Measurements from ENCODE around the gene KCNIP3.

KCNIP3 gene

GRCh38 chr2:95294579-95295250, 2.4 kb upstream of the KCNIP3 start:
- in situ Hi-C loops (cut with MboI; ENCODE audit: low sequenced_read_pairs), result no loop called here

- in situ Hi-C loops (cut with MboI; ENCODE audit: low sequenced_read_pairs), result no loop called here
These were observed 1.8 kb upstream of the KCNIP3 start for GRCh38 chr2:95295376-95295775.

- in situ Hi-C loops (cut with MboI; ENCODE audit: low sequenced_read_pairs), result no loop called here
These were observed 1.1 kb upstream of the KCNIP3 start for GRCh38 chr2:95296011-95296410.

- in situ Hi-C loops (cut with MboI; ENCODE audit: low sequenced_read_pairs), result no loop called here
These were observed 670 bp downstream of the KCNIP3 start for GRCh38 chr2:95297639-95298395.

- in situ Hi-C loops (cut with MboI; ENCODE audit: low sequenced_read_pairs), result no loop called here
These were observed 1.5 kb downstream of the KCNIP3 start for GRCh38 chr2:95298486-95299111.

GRCh38 chr2:95299961-95300360, 2.8 kb downstream of the KCNIP3 start:
- in situ Hi-C loops (cut with MboI; ENCODE audit: low sequenced_read_pairs), result no loop called here

GRCh38 chr2:95300450-95300849, 3.3 kb downstream of the KCNIP3 start:
- in situ Hi-C loops (cut with MboI; ENCODE audit: low sequenced_read_pairs), result no loop called here

- in situ Hi-C loops (cut with MboI; ENCODE audit: low sequenced_read_pairs), result no loop called here
These were observed 4.0 kb downstream of the KCNIP3 start for GRCh38 chr2:95301186-95301585.

- in situ Hi-C loops (cut with MboI; ENCODE audit: low sequenced_read_pairs), result no loop called here
These were observed 4.9 kb downstream of the KCNIP3 start for GRCh38 chr2:95301876-95302641.

GRCh38 chr2:95303191-95303919, 6.2 kb downstream of the KCNIP3 start:
- in situ Hi-C loops (cut with MboI; ENCODE audit: low sequenced_read_pairs), result no loop called here

GRCh38 chr2:95305380-95306061, 8.4 kb downstream of the KCNIP3 start:
- in situ Hi-C loops (cut with MboI; ENCODE audit: low sequenced_read_pairs), result no loop called here

GRCh38 chr2:95306336-95306895, 9.3 kb downstream of the KCNIP3 start:
- in situ Hi-C loops (cut with MboI; ENCODE audit: low sequenced_read_pairs), result no loop called here

- in situ Hi-C loops (cut with MboI; ENCODE audit: low sequenced_read_pairs), result no loop called here
These were observed 9.9 kb downstream of the KCNIP3 start for GRCh38 chr2:95307036-95307435.

- in situ Hi-C loops (cut with MboI; ENCODE audit: low sequenced_read_pairs), result no loop called here
These were observed 10.7 kb downstream of the KCNIP3 start for GRCh38 chr2:95307878-95308277.

GRCh38 chr2:95308426-95308990, 11.4 kb downstream of the KCNIP3 start:
- in situ Hi-C loops (cut with MboI; ENCODE audit: low sequenced_read_pairs), result no loop called here

GRCh38 chr2:95309599-95309998, 12.5 kb downstream of the KCNIP3 start:
- in situ Hi-C loops (cut with MboI; ENCODE audit: low sequenced_read_pairs), result no loop called here

- in situ Hi-C loops (cut with MboI; ENCODE audit: low sequenced_read_pairs), result no loop called here
These were observed 13.1 kb downstream of the KCNIP3 start for GRCh38 chr2:95310216-95310615.

- in situ Hi-C loops (cut with MboI; ENCODE audit: low sequenced_read_pairs), result no loop called here
These were observed 13.5 kb downstream of the KCNIP3 start for GRCh38 chr2:95310651-95311050.

- in situ Hi-C loops (cut with MboI; ENCODE audit: low sequenced_read_pairs), result no loop called here
These were observed 14.8 kb downstream of the KCNIP3 start for GRCh38 chr2:95311815-95312542.

Measured in HL-60/S4 treated with retinoic acid at 250 ng/mL for 4 days and 3 days (cell line).